HFFc6 (cell line): ENCODE results near the gene FAT2. TPM values are rescaled to one million over a fixed set of nuclear protein-coding genes. Genes with fewer than 3 reads are reported as not detected.

ENCODE experiments used
- DNase-seq: peaks from one replicate; pipeline ENCODE4 v3.0.0-alpha.2; 2018
- H3K27ac Mint-ChIP-seq: 2 replicates; pipeline ENCODE4 v1.8.0; 2020; ENCODE audit warnings: mild to moderate bottlenecking, mixed read lengths
- H3K27me3 Mint-ChIP-seq: 2 replicates; pipeline ENCODE4 v1.8.0; 2021; ENCODE audit warnings: mild to moderate bottlenecking, moderate library complexity, mixed read lengths; ENCODE audit not compliant: insufficient read depth
- H3K36me3 Mint-ChIP-seq: 2 replicates; pipeline ENCODE4 v1.8.0; 2021; ENCODE audit warnings: low read depth, mixed read lengths
- H3K4me1 Mint-ChIP-seq: 2 replicates; pipeline ENCODE4 v1.8.0; 2020; ENCODE audit warnings: low read depth, mixed read lengths
- H3K4me3 Mint-ChIP-seq: 2 replicates; pipeline ENCODE4 v1.8.0; 2020; ENCODE audit warnings: mild to moderate bottlenecking, moderate library complexity, mixed read lengths
- H3K9me3 Mint-ChIP-seq: 2 replicates; pipeline ENCODE4 v1.8.0; 2020; ENCODE audit warnings: mild to moderate bottlenecking, mixed read lengths
- CTCF ChIP-seq: fragments of 200-600 bp; sonication (generic); IDR thresholded peaks from 2 replicates; pipeline ENCODE4 v1.5.0; 2021; ENCODE audit warnings: antibody characterized with exemption, mild to moderate bottlenecking
- long read RNA-seq: library from polyadenylated mRNA; unstranded; transcript quantifications from one replicate; pipeline ENCODE4 v2.0.0, GENCODE V29; 2019
- total RNA-seq, 6 experiments: library from RNA; stranded (reverse); fragmentation: NEBNext Ultra II Directional; extraction: Animal tissue kit (Norgen Biotek cat#: 25700); gene quantifications; 2 replicates in 1 of 6; 3 replicates in 5 of 6; pipeline ENCODE4 v1.2.3, GENCODE V29; 2021

The FAT2 gene
- total RNA-seq: not detected
- long read RNA-seq: 0 reads

GRCh38 chr5:151591144-151591819 lies at the start of gene FAT2:
TSS of gene FAT2 (minus strand) at chr5:151591331. CDS start at chr5:151568931, 22,400 bp downstream.
- Mint-ChIP-seq H3K4me1 (peaks cover under 1% of the 10 kb centered on the region; the same call in 1 of the 2 replicates), H3K27ac (no peak within 1 kb of the TSS), H3K9me3 (no peaks in the 10 kb centered on the region), H3K4me3 (no peak within 1 kb of the TSS), H3K27me3 (peaks cover 40% of the 10 kb centered on the region), H3K36me3 (no peaks in the 10 kb centered on the region)
- no peak for DNase-seq
- TF ChIP-seq CTCF: no peak

GRCh38 chr5:151638619-151639018 lies 47.5 kb upstream of the FAT2 start:
- no peaks in the 10 kb centered on the region for H3K4me1 Mint-ChIP-seq
- no peaks in the 10 kb centered on the region for H3K36me3 Mint-ChIP-seq
- H3K4me3 Mint-ChIP-seq: no peak overlapping the region
- H3K27ac Mint-ChIP-seq: no peak overlapping the region
- no peaks in the 10 kb centered on the region for H3K9me3 Mint-ChIP-seq
- TF ChIP-seq CTCF: no peak
- H3K27me3 Mint-ChIP-seq: peaks cover 45% of the 10 kb centered on the region
- no peak for DNase-seq

GRCh38 chr5:151637676-151638075 lies 46.5 kb upstream of the FAT2 start:
- H3K27me3 Mint-ChIP-seq: peaks cover 48% of the 10 kb centered on the region
- no peak for DNase-seq
- H3K4me3 Mint-ChIP-seq: no peak overlapping the region
- no peaks in the 10 kb centered on the region for H3K9me3 Mint-ChIP-seq
- H3K27ac Mint-ChIP-seq: no peak overlapping the region
- no peaks in the 10 kb centered on the region for H3K36me3 Mint-ChIP-seq
- TF ChIP-seq CTCF: no peak
- H3K4me1 Mint-ChIP-seq: no peaks in the 10 kb centered on the region

GRCh38 chr5:151633892-151634291 lies 42.8 kb upstream of the FAT2 start:
- no peaks in the 10 kb centered on the region for H3K9me3 Mint-ChIP-seq
- H3K36me3 Mint-ChIP-seq: no peaks in the 10 kb centered on the region
- no peak overlapping the region for H3K4me3 Mint-ChIP-seq
- H3K4me1 Mint-ChIP-seq: peaks cover 10% of the 10 kb centered on the region
- no peak for TF ChIP-seq CTCF
- DNase-seq: no peak
- peaks cover 32% of the 10 kb centered on the region for H3K27me3 Mint-ChIP-seq
- no peak overlapping the region for H3K27ac Mint-ChIP-seq

- no peak overlapping the region for H3K4me3 Mint-ChIP-seq
- peaks cover 25% of the 10 kb centered on the region for H3K27me3 Mint-ChIP-seq
- H3K9me3 Mint-ChIP-seq: no peaks in the 10 kb centered on the region
- no peak for TF ChIP-seq CTCF
- no peaks in the 10 kb centered on the region for H3K36me3 Mint-ChIP-seq
- H3K4me1 Mint-ChIP-seq: peaks cover 18% of the 10 kb centered on the region
- DNase-seq: no peak
- H3K27ac Mint-ChIP-seq: no peak overlapping the region
Measured at GRCh38 chr5:151632941-151633340, 41.8 kb upstream of the FAT2 start.
